GM18870 (cell line): ENCODE measurements around the gene ZC2HC1B.
"Not testable (repeated sequence)": the region's sequence is repeated elsewhere in the genome, so short reads cannot be mapped to it uniquely, and the experiment has no call there.

Experiments used
- ATAC-seq: cut with Tn5 transposase; IDR thresholded peaks from one replicate; pipeline ENCODE4 v1.9.1; 2021; ENCODE audit warnings: moderate library complexity; ENCODE audit not compliant: unreplicated experiment

The ZC2HC1B gene

DNA sequence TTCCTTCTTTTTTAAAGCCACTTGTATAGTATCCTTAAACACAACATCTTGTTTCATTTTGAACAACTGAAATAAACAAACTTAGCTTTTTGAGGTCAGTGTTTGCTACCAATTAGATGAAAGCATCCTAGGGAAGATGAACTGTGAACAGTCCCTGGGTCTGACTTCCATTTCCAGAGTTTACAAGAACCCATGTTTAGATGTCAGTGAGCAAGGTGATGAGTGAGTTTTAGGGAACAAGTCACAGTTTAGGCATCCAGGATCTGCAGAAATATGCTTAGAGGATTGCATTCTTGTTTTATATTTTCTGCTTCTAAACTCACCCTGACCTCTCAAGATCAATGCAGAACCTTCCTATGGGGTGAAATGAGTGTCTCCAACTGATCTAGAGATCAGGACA lies 3.0 kb downstream of the ZC2HC1B start:
- no peak for ATAC-seq

DNA sequence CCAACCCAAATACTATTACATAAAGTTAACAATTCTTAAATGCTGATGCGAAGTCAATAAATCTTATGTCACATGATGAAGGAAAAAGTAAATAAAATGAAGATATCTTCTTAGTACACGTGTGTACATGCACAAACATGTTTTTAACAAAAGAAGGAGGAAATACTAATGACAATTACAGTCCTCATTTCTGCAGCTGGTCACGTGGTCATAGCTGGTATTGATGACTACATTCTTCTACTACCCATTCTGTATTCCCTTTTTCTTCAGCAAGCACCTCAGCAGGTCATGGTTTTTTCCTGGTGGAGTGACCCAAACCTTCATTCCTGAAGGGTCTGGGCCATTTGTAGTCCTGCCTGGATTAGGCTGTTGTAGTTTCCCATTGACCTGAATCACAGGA lies 4.5 kb downstream of the ZC2HC1B start:
- ATAC-seq: not testable (repeated sequence)

DNA sequence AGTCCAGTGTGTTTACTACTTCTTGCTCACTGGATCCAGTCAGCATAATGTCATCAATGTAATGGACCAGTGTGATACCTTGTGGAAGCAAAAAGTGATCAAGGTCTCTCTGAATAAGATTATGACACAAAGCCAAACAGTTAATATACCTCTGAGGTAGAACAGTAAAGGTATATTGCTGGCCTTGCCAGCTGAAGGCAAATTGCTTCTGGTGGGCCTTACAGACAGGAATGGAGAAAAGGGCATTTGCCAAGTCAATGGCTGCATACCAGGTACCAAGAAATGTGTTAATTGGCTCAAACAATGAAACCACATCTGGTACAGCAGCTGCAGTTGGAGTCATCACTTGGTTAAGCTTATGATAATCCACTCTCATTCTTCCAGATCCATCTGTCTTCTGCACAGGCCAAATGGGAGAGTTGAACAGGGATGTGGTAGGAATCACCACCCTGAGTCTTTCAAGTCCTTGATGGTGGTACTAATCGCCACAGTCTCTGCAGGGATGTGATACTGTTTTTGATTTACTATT lies 7.0 kb downstream of the ZC2HC1B start:
- ATAC-seq: not testable (repeated sequence)

GRCh38 chr6:143872201-143872600 lies 7.9 kb downstream of the ZC2HC1B start:
- peak; percentile 100 for ATAC-seq

- ATAC-seq: not testable (repeated sequence)
Measured at GRCh38 chr6:143873600-143873999, 9.3 kb downstream of the ZC2HC1B start.

- not testable (repeated sequence) for ATAC-seq
Measured at GRCh38 chr6:143874503-143874902, 10.2 kb downstream of the ZC2HC1B start.

DNA sequence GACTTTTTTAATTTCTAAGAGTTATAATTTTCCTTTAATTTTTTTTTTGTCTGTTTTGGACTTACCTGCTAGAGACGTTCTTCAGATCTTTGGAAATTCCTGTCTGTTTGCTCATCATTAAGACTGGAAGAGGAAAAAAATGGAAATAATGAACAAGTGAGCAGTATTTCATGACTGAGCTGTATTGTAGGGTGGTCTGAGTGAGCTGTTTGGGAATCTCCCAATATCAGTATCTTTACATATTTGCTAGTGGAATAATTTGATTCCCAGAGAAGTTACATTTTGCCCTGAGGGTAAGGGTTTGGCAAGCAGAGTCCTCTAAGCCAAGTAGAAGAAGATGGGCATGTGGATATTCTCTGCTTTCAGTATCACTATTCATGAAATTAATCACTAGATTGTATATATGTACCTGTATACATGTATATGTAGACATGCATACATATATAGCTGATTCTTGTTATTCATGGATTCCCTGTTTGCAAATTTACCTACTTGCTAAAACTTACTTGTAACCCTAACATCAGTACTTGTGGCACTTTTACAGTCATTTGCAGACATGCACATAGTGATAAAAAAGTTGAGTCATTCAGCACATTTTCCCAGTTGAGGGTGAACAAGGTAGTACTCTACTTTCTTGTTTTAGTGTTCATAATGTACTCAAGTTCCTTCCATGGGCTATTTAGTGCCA lies 13.5 kb downstream of the ZC2HC1B start:
- no peak for ATAC-seq

GRCh38 chr6:143878272-143878760 lies 14.0 kb downstream of the ZC2HC1B start:
- no peak for ATAC-seq

- no peak for ATAC-seq
Measured at GRCh38 chr6:143880412-143880811, 16.1 kb downstream of the ZC2HC1B start.

DNA sequence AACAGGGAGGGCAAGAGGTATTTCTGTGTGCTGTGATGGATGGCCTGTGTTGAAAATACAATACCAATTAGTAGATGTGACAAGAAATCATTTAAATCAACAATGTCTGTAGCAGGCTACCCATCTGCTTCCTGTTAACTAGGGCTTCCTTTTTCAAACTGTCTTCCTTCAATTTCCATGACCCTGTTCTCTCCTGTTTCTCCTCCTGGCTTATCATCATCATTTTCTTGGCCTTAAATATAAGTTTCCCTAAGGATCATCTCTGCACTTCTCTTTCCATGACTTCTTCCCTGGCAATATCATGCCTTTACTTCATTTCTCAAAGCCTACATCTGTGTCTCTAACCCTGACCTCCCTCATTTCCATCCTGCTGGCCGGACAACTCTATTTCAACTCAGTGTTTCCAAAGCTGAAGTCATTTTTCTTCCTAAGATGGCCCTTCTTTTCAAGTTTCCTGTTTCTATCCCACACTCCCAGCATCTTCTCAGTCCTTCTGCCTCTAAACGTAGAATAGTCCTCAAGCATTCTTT lies 18.2 kb downstream of the ZC2HC1B start:
- no peak for ATAC-seq

DNA sequence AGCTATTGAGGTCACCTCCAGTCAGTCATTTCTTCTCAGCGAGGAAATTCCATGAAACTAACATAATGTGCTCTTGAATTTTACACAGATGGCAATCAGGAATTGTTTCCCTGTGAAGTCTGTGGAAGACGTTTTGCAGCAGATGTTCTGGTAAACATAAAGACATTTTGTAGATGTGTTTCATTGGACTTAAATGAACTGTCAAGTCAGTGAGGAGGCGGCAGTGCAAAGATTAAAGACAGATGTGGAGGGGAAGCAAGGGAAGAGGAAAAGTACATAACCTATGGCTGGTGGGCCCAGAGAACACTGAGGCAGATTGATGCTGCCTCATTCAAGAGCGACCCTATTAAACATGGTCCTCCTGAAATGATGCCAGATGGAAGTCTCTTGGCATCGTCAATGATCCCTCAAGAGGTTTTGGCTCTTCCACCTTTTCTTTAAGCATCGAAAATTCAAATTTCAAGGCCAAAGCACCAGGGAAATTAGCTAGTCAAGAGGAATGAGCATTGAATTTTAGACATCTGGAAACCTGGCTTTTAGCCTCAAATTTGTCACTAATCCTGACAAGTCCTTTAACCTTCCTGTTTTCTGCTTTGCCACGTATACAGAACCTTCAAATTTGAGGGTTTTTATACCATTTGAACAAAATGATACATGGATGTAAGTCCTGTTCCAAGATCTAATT lies 20.1 kb downstream of the ZC2HC1B start:
- ATAC-seq: no peak

GRCh38 chr6:143885116-143885515 lies 20.8 kb downstream of the ZC2HC1B start:
- ATAC-seq: no peak

- ATAC-seq: no peak
Measured at GRCh38 chr6:143894655-143895054, 30.4 kb downstream of the ZC2HC1B start.

GRCh38 chr6:143896126-143896860 lies 32.0 kb downstream of the ZC2HC1B start:
- ATAC-seq: no peak

DNA sequence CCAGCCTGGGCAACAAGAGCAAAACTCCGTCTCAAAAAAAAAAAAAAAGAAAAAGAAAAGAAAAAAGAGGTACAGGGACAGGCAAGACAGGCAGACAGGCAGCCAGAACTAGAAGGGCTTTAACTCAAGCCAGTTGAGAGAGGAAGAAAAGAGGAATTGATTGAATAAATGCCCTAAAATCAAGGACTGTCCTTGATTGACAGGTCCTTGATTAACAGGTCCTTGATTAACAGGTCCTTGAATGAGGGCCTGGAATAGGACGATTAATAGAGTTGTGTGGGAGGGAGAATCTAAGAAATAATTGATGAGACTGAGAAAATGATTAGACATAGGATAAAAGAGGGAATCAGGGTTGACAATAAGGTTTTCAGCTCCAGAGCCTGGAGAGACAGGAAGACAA lies 36.1 kb downstream of the ZC2HC1B start:
- no peak for ATAC-seq

- peak; percentile 99 for ATAC-seq
Measured at GRCh38 chr6:143901885-143902750, 37.8 kb downstream of the ZC2HC1B start.

DNA sequence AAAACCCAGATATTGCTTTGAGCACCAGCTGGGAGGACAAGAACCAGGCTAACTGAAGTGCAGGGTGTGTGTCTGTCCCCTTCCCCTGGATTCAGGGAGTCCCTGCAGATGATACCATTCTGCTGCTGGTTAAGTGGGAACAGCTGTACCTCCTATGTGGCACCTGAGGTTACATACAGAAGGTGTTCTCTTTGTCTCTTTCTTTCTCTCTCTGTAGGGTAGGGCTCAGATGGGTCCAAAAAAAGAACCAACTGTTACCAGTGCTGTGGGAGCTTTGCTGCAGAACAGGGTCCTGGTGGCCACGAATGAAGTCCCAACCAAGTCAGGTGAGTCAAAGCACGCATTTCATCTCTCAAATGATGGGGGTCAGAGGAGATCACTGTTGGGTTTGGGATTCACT lies 38.6 kb downstream of the ZC2HC1B start:
- ATAC-seq: no peak

- ATAC-seq: no peak
Measured at GRCh38 chr6:143911028-143911427, 46.8 kb downstream of the ZC2HC1B start.

DNA sequence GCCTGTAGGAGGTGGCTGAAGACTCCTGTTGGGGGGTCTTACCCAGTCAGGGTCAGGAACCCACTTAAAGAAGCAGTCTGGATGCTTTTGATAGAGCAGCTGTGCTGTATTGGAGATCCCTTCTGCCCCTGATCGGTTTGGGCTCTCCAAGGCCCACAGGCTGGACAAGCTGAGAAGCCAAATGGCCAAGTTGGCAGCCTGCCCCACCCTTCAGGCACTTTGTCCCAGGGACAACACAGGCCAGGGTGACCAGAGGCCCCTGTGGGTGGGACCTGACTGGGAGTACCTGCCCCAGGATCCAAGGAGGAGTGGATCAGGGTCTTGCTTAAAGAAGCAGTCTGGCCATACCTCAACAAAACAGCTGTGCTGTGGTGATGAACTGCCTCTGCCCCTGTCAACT lies 48.4 kb downstream of the ZC2HC1B start:
- ATAC-seq: no peak

DNA sequence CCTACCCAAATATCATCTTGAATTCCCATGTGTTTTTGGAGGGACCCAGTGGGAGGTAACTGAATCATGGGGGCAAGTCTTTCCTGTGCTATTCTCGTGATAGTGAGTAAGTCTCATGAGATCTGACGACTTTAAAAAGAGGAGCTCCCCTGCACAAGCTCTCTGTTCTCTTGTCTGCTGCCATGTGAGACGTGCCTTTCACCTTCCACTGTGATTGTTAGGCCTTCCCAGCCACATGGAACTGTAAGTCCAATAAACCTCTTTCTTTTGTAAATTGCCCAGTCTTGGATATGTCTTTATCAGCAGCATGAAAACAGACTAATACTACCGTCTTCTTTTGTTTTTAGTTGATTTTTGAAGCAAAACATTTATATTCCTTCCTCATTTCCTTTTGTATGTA lies 52.8 kb downstream of the ZC2HC1B start:
- not testable (repeated sequence) for ATAC-seq
